Mucosa of stomach (tissue), 1 donor: Measurements from ENCODE around the gene DYNC2H1.

Experiments used
- H3K27me3 ChIP-seq: one replicate; pipeline ENCODE4 v1.7.0; 2013; ENCODE audit warnings: mild to moderate bottlenecking, low read length; ENCODE audit not compliant: control insufficient read depth, insufficient read depth
- H3K36me3 ChIP-seq: one replicate; pipeline ENCODE4 v1.7.0; 2013; ENCODE audit warnings: low read length; ENCODE audit not compliant: control insufficient read depth, insufficient read depth
- H3K4me1 ChIP-seq: one replicate; pipeline ENCODE4 v1.7.0; 2013; ENCODE audit warnings: mild to moderate bottlenecking, low read length; ENCODE audit not compliant: control insufficient read depth, insufficient read depth
- H3K4me3 ChIP-seq: one replicate; pipeline ENCODE4 v1.7.0; 2013; ENCODE audit warnings: low read length
- H3K9ac ChIP-seq: one replicate; pipeline ENCODE4 v1.7.0; 2013; ENCODE audit warnings: mild to moderate bottlenecking, low read length, moderate library complexity
- H3K9me3 ChIP-seq: one replicate; pipeline ENCODE4 v1.7.0; 2013; ENCODE audit warnings: mild to moderate bottlenecking, low read length, moderate library complexity; ENCODE audit not compliant: control insufficient read depth
- donor health status: Pancreatic carcinoma.

The DYNC2H1 gene

DNA sequence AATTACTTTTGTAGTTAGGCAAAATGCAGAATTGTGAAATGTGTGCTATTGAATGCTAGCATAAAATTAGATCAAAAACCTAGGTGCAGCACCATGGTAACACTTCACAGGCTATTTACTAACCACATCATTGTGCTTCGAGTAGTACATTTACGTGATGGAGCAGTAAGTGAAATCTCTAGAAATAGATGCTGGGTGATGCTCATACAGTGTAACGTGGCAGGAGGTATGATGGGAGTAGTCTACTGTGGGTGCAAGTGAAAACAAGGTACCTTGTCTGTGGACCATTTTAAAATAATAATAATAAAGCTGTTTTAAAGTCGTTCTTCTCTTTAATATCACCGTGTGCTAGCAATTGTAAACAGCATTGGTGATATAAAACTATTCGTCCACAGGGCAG lies 132.3 kb downstream of the DYNC2H1 start:
- Histone ChIP-seq H3K4me1 (no peaks in the 10 kb centered on the region), H3K36me3 (no peaks in the 10 kb centered on the region)

DNA sequence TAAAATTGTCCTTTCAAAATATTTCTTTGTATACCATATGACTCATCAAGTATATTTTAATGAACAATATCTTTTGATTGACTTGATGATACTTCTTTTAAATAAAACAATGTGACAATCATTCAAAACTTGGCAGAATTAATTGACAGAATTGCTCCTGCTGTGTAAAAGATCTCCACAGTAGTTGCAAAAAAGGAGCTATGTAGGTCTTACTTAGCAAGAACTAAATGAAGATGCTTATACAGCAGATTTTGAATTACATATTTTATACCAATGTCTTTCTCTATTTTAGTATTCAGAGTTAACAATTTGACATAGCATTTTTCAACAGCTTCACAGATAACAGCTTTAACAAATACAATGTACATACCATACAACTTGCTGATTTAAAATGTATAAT lies 144.9 kb downstream of the DYNC2H1 start:
- Histone ChIP-seq H3K9me3 (no peaks in the 10 kb centered on the region), H3K36me3 (no peaks in the 10 kb centered on the region), H3K9ac (no peak overlapping the region), H3K4me1 (no peaks in the 10 kb centered on the region), H3K4me3 (no peak overlapping the region), H3K27me3 (no peaks in the 10 kb centered on the region)

More for the DNA sequence above, 132.3 kb downstream of the DYNC2H1 start:
- no peaks in the 10 kb centered on the region for H3K9me3 ChIP-seq
- H3K9ac ChIP-seq, result no peak overlapping the region
- no peaks in the 10 kb centered on the region for H3K27me3 ChIP-seq
- no peak overlapping the region for H3K4me3 ChIP-seq

DNA sequence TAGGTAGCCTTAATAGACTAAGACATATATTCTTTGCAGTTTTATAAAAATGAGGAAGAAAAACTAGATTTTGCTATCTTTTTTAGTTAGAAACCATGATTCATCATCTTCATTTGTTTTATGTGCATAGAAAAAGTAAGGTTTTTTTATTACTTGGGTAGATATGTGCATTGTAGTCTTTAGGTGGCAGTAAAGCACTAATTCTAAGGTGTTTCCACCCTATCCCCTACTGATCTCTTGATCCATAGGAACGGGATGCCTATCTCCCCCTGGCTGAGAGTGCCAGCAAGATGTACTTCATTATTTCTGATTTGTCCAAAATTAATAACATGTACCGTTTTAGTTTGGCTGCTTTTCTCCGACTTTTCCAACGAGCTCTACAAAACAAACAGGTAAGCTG lies 148.1 kb downstream of the DYNC2H1 start:
- H3K9me3 ChIP-seq, result no peaks in the 10 kb centered on the region
- no peaks in the 10 kb centered on the region for H3K27me3 ChIP-seq
- H3K4me3 ChIP-seq, result no peak overlapping the region
- no peaks in the 10 kb centered on the region for H3K4me1 ChIP-seq
- H3K9ac ChIP-seq, result no peak overlapping the region
- H3K36me3 ChIP-seq, result no peaks in the 10 kb centered on the region

DNA sequence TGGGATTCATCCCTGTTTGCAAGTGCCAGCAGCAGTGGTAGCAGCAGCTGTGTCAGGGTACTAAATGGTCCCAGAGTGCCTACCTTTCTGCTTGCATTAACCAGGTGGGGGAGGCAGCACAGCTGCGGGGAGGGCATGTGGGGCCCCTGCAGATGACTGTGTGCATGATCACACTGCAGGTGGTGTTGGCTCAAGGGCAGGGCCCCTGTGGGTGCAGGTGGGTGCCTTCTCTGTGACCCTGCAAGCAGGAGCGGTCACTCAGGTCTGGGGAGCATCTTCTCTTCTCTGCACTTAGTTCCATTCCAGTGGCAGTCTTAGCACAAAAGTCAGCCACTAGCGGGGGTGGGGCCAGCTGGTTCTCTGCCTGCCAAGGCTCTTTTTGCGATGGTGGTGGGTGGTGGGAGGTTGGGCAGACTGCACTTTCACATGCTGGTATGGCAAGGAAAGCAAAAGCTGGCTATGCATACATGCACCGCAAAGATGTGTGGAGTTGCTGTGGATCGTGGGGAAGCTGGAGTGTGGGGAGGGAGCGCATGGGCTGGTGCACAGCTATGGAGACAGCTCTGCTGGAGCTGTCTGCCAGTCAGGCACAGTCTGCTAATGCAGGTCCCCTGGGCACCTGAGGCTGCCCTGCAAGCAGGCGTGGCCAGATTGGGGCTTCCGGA lies 157.1 kb downstream of the DYNC2H1 start:
- Histone ChIP-seq H3K4me1 (no peaks in the 10 kb centered on the region), H3K27me3 (no peaks in the 10 kb centered on the region), H3K9me3 (no peaks in the 10 kb centered on the region), H3K4me3 (no peak overlapping the region), H3K36me3 (no peaks in the 10 kb centered on the region), H3K9ac (no peak overlapping the region)

DNA sequence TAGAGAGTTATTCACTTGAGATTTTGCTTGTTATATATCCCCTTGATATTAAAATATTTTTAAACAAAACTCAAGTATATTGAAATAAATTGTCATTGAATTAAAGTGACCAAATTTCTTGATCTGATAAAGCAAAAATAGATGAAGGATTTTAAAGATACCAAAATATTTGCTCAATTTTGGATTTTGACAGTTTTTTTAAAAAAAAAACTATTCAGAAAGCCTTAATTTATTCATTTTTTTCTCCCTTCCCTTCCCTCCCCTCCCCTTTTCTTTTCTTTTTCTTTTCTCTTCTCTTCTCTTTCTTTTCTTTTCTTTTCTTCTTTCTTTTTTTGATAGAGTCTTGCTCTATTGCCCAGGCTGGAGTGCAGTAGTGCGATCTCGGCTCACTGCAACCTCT lies 163.7 kb downstream of the DYNC2H1 start:
- Histone ChIP-seq H3K4me1 (no peaks in the 10 kb centered on the region), H3K9me3 (no peaks in the 10 kb centered on the region), H3K9ac (no peak overlapping the region), H3K4me3 (no peak overlapping the region), H3K27me3 (no peaks in the 10 kb centered on the region), H3K36me3 (no peaks in the 10 kb centered on the region)

DNA sequence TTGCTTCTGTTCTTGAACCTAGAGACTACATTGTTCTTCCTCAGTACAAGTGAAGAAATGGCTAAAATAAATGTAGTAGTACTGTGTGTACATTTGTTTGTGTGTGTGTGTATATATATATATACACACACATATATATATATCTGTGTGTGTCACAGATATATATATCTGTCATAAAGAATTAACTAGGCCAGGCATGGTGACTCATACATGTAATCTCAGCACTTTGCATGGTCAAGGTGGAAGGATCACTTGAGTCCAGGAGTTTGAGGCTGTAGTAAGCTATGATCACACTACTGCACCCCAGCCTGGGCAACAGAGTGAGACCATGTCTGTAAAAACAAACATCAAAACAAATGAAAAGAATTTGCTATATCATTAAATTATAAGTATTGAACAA lies 164.8 kb downstream of the DYNC2H1 start:
- H3K9me3 ChIP-seq, result no peaks in the 10 kb centered on the region
- H3K9ac ChIP-seq, result no peak overlapping the region
- no peaks in the 10 kb centered on the region for H3K36me3 ChIP-seq
- H3K4me3 ChIP-seq, result no peak overlapping the region
- no peaks in the 10 kb centered on the region for H3K27me3 ChIP-seq
- H3K4me1 ChIP-seq, result no peaks in the 10 kb centered on the region

DNA sequence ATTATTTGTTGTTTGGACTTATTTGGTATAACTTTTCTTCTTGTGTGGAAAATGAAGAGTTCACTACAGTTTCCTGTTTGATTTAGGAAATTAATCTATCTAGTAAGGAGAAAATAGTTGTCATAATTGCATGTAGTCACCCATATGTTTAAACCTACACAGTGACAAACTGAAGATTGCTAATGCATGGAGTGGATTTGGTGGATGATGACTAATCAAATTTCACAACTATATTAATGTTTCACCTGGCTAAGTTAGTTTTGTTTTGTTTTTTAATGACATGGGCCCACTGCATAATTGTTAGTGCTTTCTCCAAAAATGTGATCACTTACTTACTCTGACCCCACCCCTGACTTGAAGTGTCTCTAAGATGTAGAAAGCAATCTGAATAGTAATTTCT lies 170.6 kb downstream of the DYNC2H1 start:
- no peaks in the 10 kb centered on the region for H3K36me3 ChIP-seq
- H3K9ac ChIP-seq, result no peak overlapping the region
- no peak overlapping the region for H3K4me3 ChIP-seq
- H3K27me3 ChIP-seq, result no peaks in the 10 kb centered on the region
- H3K4me1 ChIP-seq, result no peaks in the 10 kb centered on the region
- H3K9me3 ChIP-seq, result no peaks in the 10 kb centered on the region

DNA sequence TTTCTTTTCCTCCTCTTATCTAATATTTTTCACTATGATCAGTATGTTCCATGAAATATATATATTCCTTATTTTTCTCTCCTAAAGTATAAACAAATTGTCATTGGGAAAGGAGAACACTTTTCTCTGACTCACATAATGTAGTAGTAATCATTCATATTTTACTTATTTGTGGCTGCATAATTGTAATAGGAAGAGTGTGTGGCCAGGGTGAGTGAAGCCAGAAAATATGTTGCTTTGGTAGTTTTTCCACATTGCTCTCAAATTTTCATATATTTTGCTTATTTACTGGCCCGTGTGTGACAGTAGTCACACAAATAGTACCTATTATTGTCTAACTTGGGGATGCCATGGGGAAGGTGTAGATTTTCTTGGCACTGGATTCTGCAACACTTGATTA lies 172.1 kb downstream of the DYNC2H1 start:
- no peaks in the 10 kb centered on the region for H3K9me3 ChIP-seq
- no peak overlapping the region for H3K4me3 ChIP-seq
- no peaks in the 10 kb centered on the region for H3K27me3 ChIP-seq
- H3K9ac ChIP-seq, result no peak overlapping the region
- H3K4me1 ChIP-seq, result no peaks in the 10 kb centered on the region
- H3K36me3 ChIP-seq, result no peaks in the 10 kb centered on the region

DNA sequence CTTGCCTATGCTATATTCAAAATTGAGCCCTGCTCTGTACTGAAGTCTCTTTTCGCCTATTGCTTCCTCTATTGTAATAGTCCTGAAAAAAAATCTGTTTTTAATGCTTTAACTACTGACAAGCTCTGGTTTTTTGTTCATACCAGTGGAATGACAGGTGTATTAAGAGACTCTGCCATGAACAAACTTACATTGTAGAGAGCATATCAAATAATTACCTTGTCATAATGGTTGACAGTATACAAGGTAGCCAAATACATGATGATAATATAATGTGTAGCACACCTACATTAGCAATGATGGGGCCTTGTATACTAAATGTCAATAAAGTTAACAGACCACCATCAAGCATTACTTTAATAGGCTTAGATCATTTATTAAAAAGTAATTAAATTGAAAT lies 175.0 kb downstream of the DYNC2H1 start:
- H3K9me3 ChIP-seq, result no peaks in the 10 kb centered on the region
- no peaks in the 10 kb centered on the region for H3K27me3 ChIP-seq
- no peak overlapping the region for H3K4me3 ChIP-seq
- H3K4me1 ChIP-seq, result no peaks in the 10 kb centered on the region
- no peak overlapping the region for H3K9ac ChIP-seq
- H3K36me3 ChIP-seq, result no peaks in the 10 kb centered on the region

DNA sequence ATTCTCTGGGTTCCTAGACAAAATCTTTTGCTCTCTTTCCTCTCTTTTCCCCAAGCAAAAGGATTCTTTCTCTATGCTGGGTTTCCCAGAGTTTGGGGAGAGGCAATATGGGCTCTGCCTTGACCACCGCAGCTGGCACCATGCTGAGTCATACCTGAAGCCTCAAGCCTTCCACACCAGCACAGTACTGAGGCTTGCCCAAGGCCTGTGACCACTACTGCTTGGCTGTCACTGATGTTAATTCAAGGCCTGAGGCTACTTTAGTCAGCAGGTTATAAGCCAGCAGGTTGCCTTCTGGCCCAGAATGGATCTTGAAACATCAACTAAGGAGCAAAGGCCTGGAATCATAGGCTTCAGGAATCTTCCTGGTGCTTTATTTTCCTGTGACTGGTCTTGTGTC lies 185.3 kb downstream of the DYNC2H1 start:
- H3K4me1 ChIP-seq, result no peaks in the 10 kb centered on the region
- no peak overlapping the region for H3K4me3 ChIP-seq
- no peaks in the 10 kb centered on the region for H3K9me3 ChIP-seq
- no peak overlapping the region for H3K9ac ChIP-seq
- H3K27me3 ChIP-seq, result no peaks in the 10 kb centered on the region
- no peaks in the 10 kb centered on the region for H3K36me3 ChIP-seq

DNA sequence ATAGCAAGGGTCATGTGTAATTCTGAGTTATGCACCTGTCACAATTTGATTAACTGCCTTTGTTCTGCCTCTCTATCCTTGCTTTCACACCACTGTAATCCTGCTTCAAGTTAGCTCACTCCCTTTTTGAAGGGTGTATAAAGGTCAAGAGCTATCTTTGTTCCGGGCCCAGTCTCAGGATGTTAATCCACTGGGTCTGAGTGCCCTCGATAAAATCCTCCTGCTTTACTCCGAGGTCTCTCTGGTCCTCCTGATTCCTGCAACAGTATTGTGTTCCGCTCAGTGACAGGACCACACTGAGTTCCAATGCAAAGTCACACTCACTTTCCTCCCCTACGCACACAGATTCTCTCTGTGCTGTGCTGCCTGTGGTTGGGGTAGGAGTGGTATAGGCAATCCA lies 186.5 kb downstream of the DYNC2H1 start:
- no peaks in the 10 kb centered on the region for H3K4me1 ChIP-seq
- no peak overlapping the region for H3K9ac ChIP-seq
- no peak overlapping the region for H3K4me3 ChIP-seq
- no peaks in the 10 kb centered on the region for H3K9me3 ChIP-seq
- H3K36me3 ChIP-seq, result no peaks in the 10 kb centered on the region
- H3K27me3 ChIP-seq, result no peaks in the 10 kb centered on the region

DNA sequence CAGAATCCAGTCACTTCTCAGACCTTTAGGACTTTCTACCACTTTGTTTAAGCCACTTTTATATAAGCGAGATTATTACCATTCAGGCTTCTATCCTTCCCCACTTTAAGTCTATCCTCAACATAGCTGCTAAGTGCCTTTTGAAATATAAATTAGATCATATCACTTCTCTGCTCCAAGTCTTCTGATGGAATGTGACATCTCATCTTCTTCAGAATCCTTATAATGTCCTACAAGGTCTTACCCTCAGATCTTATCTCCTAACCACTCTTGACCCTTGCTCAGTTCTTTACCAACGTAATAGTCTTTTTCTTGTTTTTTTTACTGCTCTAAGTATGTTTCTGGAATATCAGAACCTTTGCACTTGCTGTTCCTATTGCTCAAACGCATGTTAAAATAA lies 188.7 kb downstream of the DYNC2H1 start:
- Histone ChIP-seq H3K9me3 (no peaks in the 10 kb centered on the region), H3K27me3 (no peaks in the 10 kb centered on the region), H3K4me1 (no peaks in the 10 kb centered on the region), H3K36me3 (no peaks in the 10 kb centered on the region), H3K4me3 (no peak overlapping the region), H3K9ac (no peak overlapping the region)

DNA sequence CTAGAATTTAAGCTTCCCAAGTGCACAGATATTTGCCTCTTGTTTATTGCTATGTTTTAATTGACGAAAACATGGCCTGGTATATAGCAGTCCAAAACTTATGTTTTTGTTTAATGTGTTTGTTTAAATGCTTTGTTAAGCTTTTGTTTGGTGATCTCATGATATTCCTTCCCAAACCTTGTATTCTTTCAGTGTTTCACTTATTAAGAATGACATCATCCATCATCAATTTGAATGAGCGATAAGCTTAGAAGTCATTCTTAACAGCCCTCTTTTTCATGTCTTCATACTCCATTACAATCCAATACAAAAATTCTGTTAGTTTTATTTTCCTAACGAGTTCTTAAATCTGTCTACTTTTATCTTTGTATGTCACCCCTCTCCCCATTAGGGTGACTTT lies 206.0 kb downstream of the DYNC2H1 start:
- Histone ChIP-seq H3K36me3 (no peaks in the 10 kb centered on the region), H3K4me3 (no peak overlapping the region), H3K9ac (no peak overlapping the region), H3K4me1 (no peaks in the 10 kb centered on the region), H3K27me3 (no peaks in the 10 kb centered on the region), H3K9me3 (no peaks in the 10 kb centered on the region)
